Activated CD4-positive, alpha-beta T cell treated with anti-CD3 and anti-CD28 coated beads for 24 hours (primary cell): ENCODE results near the gene PFKM.

ENCODE experiments used
- DNase-seq, 2 donors: peaks; one replicate each; pipeline ENCODE4 v3.0.0-alpha.2; 2020; ENCODE audit warnings: low read depth in 2 of 2

PFKM gene

DNA sequence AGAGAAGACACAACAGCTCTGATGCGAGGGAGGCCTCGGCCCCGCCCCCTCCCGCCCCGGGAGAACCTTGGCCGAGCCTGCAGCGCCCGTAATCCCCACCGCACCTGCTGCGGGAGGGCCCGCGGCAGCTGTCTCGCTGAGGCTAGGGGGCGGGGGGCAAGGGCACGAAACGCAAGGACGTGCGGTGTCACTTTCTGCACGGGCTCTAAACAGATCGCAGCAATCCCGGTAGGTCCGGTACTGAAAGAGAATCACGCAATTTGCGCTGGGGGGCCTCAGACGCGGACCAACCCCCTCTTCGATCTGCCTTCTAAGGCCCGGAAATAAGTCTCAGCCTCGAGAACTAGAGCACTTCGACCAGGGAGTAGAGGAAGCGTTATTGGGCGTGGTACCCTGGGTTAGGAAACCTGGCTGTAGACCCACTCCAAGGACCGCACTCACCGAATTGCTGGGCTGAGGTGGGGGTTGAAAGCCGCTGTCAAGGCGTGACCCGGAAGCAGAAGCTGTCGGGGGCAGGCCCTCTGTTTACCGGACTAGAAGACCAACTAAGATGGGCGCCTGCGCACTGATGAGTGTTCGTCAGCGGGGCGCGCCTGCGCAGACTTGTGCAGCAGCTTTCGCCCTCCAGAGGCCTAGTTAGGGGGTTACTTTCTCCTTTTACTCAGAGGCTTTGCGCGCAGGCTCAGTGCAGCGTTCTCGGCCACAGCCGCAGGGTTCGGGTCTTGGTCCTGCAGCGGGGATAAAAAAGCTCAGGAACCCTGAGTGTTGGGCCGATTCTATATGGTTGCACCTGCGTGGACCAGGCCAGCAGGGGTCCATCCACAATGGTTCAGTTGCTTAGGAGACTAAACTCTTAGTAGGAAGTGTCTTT, 38.1 kb downstream of the PFKM start, which contains the start of gene ASB8:
Gene ASB8, minus strand, starts transcription at position 498 of the 871 bp plus-strand sequence. CDS start 4,019 bp downstream, outside the sequence.
- DNase-seq, result peak; percentile 98

DNA sequence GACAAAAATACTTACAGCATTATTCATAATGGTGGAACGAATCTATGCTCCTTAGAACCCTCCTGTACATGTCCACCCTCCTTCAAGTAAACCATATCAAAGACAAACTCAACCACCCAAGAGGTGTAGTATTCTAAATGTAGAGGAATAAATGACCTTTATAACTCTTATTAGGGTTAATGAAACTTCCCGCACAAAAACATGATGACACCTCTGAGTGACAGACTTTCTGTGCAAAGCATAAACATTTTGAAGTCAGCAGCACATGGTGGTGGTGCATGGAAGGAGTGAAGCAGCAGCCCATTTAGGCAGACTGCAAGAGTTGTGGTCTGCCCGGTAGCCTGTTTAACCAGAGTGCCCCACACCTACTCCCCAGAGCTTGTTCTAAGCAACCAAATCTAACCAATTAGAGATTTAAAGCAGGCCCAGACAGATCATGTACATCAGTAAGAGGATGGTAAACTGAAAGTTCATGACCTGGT, 38.8 kb downstream of the PFKM start:
- DNase-seq, result no peak

GRCh38 chr12:48160046-48160445, 40.9 kb downstream of the PFKM start:
- DNase-seq, result no peak

- no peak for DNase-seq
Measured at GRCh38 chr12:48160807-48161206, 41.6 kb downstream of the PFKM start.

DNA sequence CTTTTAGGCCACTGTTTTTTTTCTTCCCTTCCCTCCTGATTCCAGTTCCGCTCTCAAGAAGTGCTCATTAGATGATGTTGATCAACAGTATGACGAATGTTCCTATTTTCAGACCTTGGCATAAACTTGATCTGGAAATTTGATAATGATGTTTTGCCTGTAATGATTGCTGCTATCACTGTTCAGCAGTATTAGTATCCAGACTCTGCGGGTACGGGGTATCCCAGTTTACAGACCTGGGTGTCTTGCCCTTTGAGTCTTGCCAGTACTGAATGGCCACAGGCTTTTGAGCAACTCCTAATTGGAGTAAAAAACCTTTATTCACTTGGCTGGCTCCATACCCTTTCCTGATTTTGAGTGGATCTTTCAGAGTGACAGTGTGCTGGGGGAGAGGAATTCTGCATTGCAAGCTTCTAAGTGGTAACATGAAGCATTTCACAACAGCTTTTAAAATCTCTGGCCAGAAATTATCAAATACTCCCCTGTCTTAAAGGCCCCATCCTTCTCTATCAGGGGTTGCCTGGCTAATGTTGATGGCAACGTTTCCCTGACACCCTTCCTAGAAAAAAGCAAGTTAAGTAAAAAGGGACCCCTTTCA, 44.1 kb downstream of the PFKM start:
- no peak for DNase-seq

- no peak for DNase-seq
Measured at GRCh38 chr12:48164451-48164850, 45.3 kb downstream of the PFKM start.

DNA sequence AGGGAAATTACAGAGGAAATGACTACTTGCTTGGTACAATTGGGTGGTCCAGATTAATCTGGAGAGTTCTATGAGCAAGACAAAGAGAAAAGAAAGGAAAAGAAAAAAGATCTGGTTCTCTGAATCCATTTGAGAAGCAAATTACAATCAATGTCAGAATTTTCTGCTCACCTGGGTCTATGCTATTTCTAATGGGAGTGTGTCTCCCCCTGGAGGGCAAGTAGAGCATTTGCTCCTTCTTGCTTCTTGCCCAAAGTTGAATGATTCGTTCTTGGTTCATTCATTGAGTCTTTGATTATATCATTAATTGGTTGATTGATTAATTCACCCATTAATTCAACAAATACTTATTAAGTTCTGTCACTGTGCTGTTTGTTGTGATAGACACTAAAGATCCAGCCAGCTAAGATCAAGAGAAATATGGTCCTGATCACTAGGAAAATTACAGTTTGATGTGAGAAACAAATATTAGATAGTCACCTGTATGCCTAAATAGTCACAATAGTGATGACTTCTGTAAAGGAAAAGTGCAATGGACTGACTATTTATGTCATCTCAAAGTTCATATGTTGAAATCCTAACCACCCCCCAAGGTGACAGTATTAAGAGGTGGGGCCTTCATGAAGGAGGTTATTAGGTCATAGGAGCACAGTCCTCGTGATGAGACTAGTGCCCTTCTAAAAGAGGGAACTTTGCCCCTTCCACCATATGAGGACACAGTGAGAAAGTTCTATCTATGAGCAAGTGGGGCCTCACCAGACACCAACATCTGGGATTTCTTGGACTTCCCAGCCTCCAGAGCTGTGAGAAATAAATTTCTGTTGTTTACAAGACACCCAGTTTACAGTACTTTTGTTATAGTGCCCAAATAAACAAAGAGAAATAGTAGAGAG, 46.2 kb downstream of the PFKM start:
- DNase-seq, result peak in 1 of 2 donors; percentile 50

DNA sequence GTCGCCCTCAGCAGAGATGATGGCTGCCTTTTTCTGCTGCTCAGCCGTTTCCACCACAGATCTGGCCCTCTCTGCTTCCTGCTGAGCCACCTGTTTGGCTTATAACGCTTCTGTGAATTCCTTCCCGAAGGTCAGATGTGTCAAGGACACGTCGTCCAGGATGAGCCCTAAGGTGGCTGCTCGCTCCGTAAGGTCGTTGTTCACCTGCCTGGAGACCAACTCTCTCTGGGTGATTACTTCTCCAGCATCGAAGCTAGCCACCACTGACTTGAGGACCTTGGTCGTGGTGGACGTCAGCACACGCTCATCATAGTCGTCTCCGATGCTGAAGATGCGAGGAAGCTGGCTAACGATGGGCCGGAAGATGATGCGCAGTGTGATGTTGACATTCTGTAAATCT, 49.8 kb downstream of the PFKM start:
- no peak for DNase-seq

DNA sequence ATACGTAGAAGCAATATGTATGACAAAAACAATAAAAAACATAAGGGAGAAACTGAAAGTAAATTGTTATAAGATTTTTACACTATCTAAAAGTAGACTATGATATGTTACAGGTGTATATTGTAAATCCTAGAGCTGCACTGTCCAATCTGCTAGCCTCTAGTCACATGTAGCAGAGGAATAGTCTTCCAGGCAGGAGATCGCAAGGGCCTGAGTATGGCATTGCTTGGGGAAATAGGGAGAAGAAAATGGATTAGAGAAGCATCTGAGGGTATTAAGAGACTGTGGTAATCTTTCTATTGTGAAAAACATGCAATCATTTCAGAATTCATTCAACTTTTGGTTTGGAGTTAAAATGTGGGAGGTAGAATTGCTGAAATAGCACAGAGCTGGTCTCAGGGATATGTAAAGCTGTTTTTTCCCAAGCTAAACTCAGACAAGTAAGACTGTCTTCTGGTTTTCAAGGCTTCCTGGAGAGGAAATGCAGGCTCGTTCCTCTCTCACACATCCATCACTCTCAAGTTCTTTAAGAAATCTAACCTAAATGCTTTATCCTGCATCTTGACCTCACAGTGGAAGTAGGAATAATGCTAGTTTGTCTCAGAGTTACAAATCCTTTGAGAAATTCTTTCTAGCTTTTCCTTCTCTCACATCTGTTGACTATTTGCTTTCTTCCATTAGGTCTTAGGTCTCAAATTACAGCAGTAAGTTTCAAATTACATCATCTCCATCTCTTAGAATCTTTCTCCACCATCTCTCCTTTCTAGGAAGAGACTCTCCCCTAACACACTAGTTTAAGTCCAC, 56.7 kb downstream of the PFKM start:
- DNase-seq, result no peak

- no peak for DNase-seq
Measured at GRCh38 chr12:48176417-48176751, 57.2 kb downstream of the PFKM start.

- DNase-seq, result no peak
Measured at GRCh38 chr12:48177982-48178381, 58.8 kb downstream of the PFKM start.

- no peak for DNase-seq
Measured at GRCh38 chr12:48179466-48179865, 60.3 kb downstream of the PFKM start.

DNA sequence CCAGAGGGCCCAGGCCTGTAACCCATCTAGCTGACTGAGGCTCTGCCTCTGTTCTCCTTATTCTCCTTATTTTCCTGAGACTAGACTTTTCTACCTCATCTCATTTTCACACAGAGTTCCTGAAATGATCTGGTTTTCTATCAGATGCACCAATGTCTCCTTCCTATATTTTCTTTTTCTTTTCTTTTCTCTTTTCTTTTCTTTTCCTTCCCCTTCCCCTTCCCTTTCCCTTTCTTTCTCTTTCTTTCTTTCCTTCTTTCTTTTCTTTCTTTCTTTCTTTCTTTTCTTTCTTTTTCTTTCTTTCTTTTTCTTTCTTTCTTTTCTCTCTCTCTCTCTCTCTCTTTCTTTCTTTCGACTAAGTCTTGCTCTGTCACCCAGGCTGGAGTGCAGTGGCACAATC, 61.3 kb downstream of the PFKM start:
- no peak for DNase-seq

- no peak for DNase-seq
Measured at GRCh38 chr12:48180857-48181495, 61.8 kb downstream of the PFKM start.

- DNase-seq, result no peak
Measured at GRCh38 chr12:48182631-48183030, 63.5 kb downstream of the PFKM start.

DNA sequence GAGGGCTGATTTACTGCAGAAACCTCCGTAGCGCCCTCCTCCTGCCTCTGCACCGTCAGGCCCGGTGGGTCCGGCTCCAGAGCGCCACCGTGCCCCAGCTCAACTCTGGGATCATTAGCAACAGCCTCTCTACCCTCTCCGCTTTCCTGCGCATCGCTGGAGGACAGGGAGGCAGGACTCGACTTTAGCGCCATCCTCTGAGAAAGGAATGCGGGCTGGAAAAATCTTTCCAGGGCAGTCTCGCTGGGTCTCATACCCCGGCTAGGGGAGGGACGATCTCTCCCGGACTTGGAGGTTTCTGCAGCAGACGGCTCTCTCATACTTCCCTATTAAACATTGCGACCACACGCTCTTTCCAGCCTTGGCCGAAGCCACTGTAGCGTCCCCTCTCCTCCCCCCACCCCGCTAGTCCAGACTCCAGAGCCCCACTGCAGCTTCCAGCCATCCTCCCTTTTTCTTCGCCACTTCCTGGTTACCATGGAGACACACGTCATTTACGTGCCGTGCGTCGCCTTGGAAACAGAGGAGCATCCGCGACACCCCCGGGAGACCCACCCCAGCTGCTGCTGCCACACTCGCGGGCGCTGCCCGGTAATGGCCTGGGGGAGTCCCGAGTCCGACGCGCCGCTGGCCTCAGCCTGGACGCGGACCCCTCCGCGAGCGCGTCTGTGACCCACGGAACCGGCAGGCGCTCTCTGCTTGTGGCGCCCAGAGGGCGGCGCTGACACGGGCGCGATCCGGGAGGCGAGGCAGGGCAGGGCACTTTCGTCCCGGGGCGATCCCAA, 64.1 kb downstream of the PFKM start, which contains the start of gene CCDC184:
Gene CCDC184, plus strand, starts transcription at position 554 of the 785 bp plus-strand sequence. CDS start 479 bp downstream, outside the sequence.
- peak; percentile 44 to 46 for DNase-seq

GRCh38 chr12:48183876-48184548, 64.8 kb downstream of the PFKM start:
- DNase-seq, result no peak

DNA sequence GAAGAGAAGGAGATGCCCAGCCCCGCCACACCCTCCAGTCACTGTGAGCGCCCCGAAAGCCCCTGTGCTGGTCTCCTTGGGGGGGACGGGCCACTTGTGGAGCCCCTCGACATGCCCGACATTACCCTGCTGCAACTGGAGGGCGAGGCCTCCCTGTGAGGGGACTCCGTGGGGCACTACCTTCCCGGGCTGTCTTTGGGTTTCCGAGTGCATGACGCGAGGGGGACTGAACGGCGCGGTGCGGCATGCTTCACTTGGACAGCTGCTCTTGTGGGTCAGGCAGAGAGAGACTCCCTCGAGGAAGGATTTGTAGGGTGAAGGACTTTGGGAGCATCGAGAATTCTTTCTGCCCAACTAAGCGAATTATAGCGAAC, 65.4 kb downstream of the PFKM start:
- DNase-seq, result no peak

DNA sequence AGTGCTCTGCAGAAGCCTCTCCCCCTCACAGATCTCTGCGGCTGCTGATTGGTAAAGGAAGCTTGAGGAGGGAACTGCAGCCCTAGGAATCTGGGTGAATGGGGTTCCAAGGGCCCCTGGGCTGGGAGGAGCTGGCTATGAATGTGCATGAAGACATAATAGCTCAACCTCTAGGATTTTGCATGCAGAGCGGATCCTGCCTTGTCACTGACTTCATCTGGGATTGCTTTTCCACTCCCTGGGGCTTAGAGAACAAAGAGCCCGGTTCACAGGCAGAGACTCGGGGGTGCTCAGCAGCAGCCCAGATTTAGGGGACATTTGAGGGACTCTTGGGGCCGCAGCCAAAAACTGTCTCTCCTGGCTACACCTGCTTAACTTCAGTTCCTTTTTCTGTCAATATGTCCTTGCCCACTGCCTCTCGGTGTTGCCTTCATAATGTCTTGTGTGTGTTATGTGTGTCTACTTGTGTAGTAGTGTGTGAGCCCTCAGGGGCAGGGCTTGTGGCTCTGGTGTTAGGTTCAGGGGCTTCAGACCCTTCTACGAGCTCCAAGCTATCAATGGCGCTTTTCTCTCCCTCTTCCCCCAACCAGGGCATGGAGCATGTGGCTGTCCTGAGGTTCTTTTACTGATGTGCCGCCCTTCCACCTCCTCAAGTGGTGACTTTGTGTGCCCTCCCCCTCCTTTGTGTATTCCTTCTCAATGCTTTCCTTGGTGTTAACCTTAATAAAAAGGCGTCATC, 66.2 kb downstream of the PFKM start:
- no peak for DNase-seq
